DMS 273 treated with DMSO at 0.1 percent for 48 hours (cell line): ENCODE results near the gene CDON.
"Not testable (repeated sequence)": the region's sequence is repeated elsewhere in the genome, so short reads cannot be mapped to it uniquely, and the experiment has no call there.

Experiments
- DNase-seq: peaks from one replicate; lab custom pipeline; 2025; lab: John Stamatoyannopoulos, UW

Gene CDON

GRCh38 chr11:125923012-125923579, 139.6 kb downstream of the CDON start:
- no peak for DNase-seq

DNA sequence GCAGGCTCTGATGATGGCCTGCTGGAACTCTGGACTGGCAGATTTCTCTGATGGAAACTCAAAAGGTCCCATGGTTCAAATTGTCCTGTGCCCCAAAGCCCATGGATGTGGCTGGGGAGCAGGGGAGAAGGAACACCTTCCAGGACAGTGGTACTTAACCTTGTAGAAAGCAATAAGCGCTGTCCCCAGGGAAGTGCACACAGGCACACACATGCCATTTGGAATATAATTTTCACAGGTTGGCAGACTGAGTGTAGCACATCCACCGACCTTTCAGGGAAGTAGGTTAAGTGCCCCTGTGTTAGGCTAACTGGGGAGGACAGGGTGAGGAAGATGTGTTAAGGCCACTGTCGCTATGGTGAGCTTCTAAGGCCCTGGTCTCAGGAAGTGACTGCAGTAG, 140.5 kb downstream of the CDON start:
- no peak for DNase-seq

DNA sequence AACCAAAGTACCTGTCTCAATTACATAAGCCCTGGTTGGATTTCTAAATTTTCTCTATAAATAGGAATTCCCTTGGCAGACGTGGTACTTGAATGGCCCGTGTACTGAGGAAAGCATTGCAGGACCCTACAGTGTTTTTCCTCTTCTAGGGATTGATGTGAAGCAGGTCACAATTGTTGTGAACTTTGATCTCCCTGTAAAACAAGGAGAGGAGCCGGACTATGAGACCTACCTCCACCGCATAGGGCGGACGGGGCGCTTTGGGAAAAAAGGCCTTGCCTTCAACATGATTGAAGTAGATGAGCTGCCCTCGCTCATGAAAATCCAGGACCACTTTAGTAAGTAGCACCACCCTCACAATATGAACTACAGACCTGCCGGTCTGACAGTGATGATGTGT, 141.6 kb downstream of the CDON start:
- DNase-seq = no peak

DNA sequence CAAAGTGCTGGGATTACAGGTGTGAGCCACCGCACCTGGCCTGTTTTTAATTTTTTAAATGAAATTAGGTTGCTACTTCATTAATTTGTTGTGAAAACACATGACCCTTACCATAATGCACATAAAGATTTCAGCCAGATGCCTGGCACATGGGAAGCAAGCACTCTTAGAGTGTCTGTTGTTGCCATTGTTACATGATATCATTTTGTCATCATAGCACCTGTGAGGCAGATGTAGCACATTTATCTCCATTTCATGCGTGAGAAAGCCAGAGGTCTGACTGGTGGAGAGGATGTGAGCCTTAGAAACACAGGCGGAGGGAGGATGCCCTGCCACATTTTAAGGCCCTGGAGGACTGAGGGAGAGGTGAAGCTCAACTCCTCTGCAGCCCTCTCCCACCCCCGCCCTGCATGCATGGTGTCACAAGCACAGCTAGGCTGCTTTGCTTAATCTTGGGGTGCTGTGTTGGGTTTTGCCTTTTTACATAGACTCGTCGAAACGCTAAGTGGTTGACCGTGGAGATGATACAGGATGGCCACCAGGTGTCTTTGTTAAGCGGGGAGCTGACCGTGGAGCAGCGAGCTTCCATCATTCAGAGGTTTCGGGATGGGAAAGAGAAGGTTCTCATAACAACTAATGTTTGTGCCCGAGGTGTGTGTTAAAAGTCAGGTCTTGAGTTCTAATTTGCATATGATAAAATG, 144.4 kb downstream of the CDON start:
- DNase-seq = no peak

GRCh38 chr11:125916683-125917347, 145.9 kb downstream of the CDON start:
- DNase-seq = no peak

DNA sequence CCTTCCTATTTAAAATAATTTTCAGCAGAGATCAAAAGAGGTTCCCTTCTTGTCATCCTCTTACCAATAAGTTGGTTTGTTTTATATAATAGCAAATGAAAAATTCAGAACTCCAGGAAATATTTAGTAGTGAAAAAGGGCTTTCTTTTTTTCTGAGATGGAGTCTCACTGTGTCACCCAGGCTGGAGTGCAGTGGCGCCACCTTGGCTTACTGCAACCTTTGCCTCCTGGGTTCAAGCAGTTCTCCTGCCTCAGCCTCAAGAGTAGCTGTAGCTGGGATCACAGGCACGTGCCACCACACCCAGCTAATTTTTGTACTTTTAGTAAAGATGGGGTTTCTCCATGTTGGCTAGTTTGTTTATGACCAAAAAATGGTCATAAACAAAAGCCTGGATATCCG, 148.1 kb downstream of the CDON start:
- not testable (repeated sequence) for DNase-seq

- no peak for DNase-seq
These were observed 152.3 kb downstream of the CDON start for GRCh38 chr11:125910226-125910849.
